Keratinocyte (primary cell): ENCODE data around the gene MS4A6E.

Source experiments
- CTCF ChIP-seq, 3 experiments: IDR thresholded peaks in 1 of 3; conservative IDR thresholded peaks in 1 of 3; optimal IDR thresholded peaks in 1 of 3; 2 replicates in 2 of 3; 3 replicates in 1 of 3; pipeline versions ENCODE3 to v1.5.1; 2011; ENCODE audit warnings: low read length in 3 of 3, mild to moderate bottlenecking in 3 of 3, moderate library complexity in 2 of 3, control low read depth in 1 of 3, inconsistent platforms in 1 of 3; ENCODE audit not compliant: insufficient read depth in 2 of 3; ENCODE audit errors: extremely low read depth in 1 of 3
- EZH2 ChIP-seq: IDR thresholded peaks from one replicate; pipeline ENCODE4 v1.6.1; 2012; ENCODE audit warnings: inconsistent platforms, mild to moderate bottlenecking, low read length, moderate library complexity

GRCh38 chr11:60314635-60315321, 12.3 kb upstream of the MS4A6E start:
- TF ChIP-seq CTCF (optimal IDR thresholded peaks at IDR 0.05 in 1 of 3, IDR thresholded peaks at IDR 0.05 in 1 of 3, conservative IDR thresholded peaks at IDR 0.05 in 1 of 3; ENCODE audit: extremely low read depth in 1 of 3, insufficient read depth in 2 of 3, low read length in 3 of 3) (no peak), EZH2 (no peak)
